Measurements from ENCODE around the gene CDKL5.
"Not testable (repeated sequence)": the region's sequence is repeated elsewhere in the genome, so short reads cannot be mapped to it uniquely, and the experiment has no call there.

CDKL5 gene

GRCh38 chrX:18425199-18426003 lies at the start of gene CDKL5:
CDKL5 (plus strand) TSS chrX:18425608; CDS start chrX:18507097, 81,489 bp downstream.
- DNase-seq (ENCODE audit: low spot score): peak; percentile 96

GRCh38 chrX:18377796-18378195 lies 47.6 kb upstream of the CDKL5 start:
- peak; percentile 10 for DNase-seq (ENCODE audit: low spot score)

GRCh38 chrX:18389966-18390365 lies 35.4 kb upstream of the CDKL5 start:
- DNase-seq (ENCODE audit: low spot score): no peak

GRCh38 chrX:18390941-18391538 lies 34.4 kb upstream of the CDKL5 start:
- DNase-seq (ENCODE audit: low spot score): peak; percentile 66

- DNase-seq (ENCODE audit: low spot score): no peak
These were observed 30.9 kb upstream of the CDKL5 start for GRCh38 chrX:18394477-18394876.

- no peak for DNase-seq (ENCODE audit: low spot score)
These were observed 23.6 kb upstream of the CDKL5 start for GRCh38 chrX:18401848-18402213.

- DNase-seq (ENCODE audit: low spot score): no peak
These were observed 18.7 kb upstream of the CDKL5 start for GRCh38 chrX:18406531-18407266.

GRCh38 chrX:18410038-18410437 lies 15.4 kb upstream of the CDKL5 start:
- peak; percentile 11 for DNase-seq (ENCODE audit: low spot score)

GRCh38 chrX:18415386-18415785 lies 10.0 kb upstream of the CDKL5 start:
- DNase-seq (ENCODE audit: low spot score): no peak

- no peak for DNase-seq (ENCODE audit: low spot score)
These were observed 3.1 kb upstream of the CDKL5 start for GRCh38 chrX:18422325-18422724.

GRCh38 chrX:18422886-18423285 lies 2.5 kb upstream of the CDKL5 start:
- DNase-seq (ENCODE audit: low spot score): no peak

GRCh38 chrX:18424482-18425198 lies 768 bp upstream of the CDKL5 start:
- peak; percentile 25 for DNase-seq (ENCODE audit: low spot score)

GRCh38 chrX:18426004-18426320 lies 554 bp downstream of the CDKL5 start:
- DNase-seq (ENCODE audit: low spot score): no peak

- peak; percentile 0 for DNase-seq (ENCODE audit: low spot score)
These were observed 2.6 kb downstream of the CDKL5 start for GRCh38 chrX:18428006-18428405.

GRCh38 chrX:18433288-18433687 lies 7.9 kb downstream of the CDKL5 start:
- DNase-seq (ENCODE audit: low spot score): not testable (repeated sequence)

GRCh38 chrX:18434896-18435295 lies 9.5 kb downstream of the CDKL5 start:
- no peak for DNase-seq (ENCODE audit: low spot score)

GRCh38 chrX:18436017-18436416 lies 10.6 kb downstream of the CDKL5 start:
- no peak for DNase-seq (ENCODE audit: low spot score)

- no peak for DNase-seq (ENCODE audit: low spot score)
These were observed 15.4 kb downstream of the CDKL5 start for GRCh38 chrX:18440835-18441234.

GRCh38 chrX:18441780-18442367 lies 16.5 kb downstream of the CDKL5 start:
- DNase-seq (ENCODE audit: low spot score): no peak

GRCh38 chrX:18448416-18448815 lies 23.0 kb downstream of the CDKL5 start:
- DNase-seq (ENCODE audit: low spot score): no peak

GRCh38 chrX:18449236-18449635 lies 23.8 kb downstream of the CDKL5 start:
- DNase-seq (ENCODE audit: low spot score): no peak

- DNase-seq (ENCODE audit: low spot score): no peak
These were observed 30.0 kb downstream of the CDKL5 start for GRCh38 chrX:18455384-18455783.

Data from cerebellar cortex (tissue), 1 donor.